Lower lobe of right lung (tissue), 2 donors: ENCODE data around the gene LMLN. TPM values are rescaled to one million over a fixed set of nuclear protein-coding genes. Genes with fewer than 3 reads are reported as not detected.
"Not testable (repeated sequence)": the region's sequence is repeated elsewhere in the genome, so short reads cannot be mapped to it uniquely, and the experiment has no call there.

Source experiments
- ATAC-seq, 2 donors: fragments of 200-7000 bp; cut with Tn5 transposase; one replicate each; pipeline ENCODE4 v1.9.1; 2020 to 2022; ENCODE audit warnings: mild to moderate bottlenecking in 2 of 2, moderate library complexity in 2 of 2
- DNase-seq: peaks from one replicate; pipeline ENCODE4 v3.0.0-alpha.2; 2020
- H3K27ac ChIP-seq: fragments of 200-600 bp; one replicate; pipeline ENCODE4 v1.8.0; 2022
- H3K27me3 ChIP-seq: fragments of 200-600 bp; one replicate; pipeline ENCODE4 v1.8.0; 2022; ENCODE audit warnings: low read depth
- H3K36me3 ChIP-seq: fragments of 200-600 bp; one replicate; pipeline ENCODE4 v1.8.0; 2022; ENCODE audit warnings: mild to moderate bottlenecking
- H3K4me1 ChIP-seq: fragments of 200-600 bp; one replicate; pipeline ENCODE4 v1.8.0; 2022
- H3K4me3 ChIP-seq: fragments of 200-600 bp; one replicate; pipeline ENCODE4 v1.8.0; 2022; ENCODE audit warnings: mild to moderate bottlenecking
- H3K9me3 ChIP-seq: fragments of 200-600 bp; one replicate; pipeline ENCODE4 v1.8.0; 2022
- intact Hi-C: fragments of 100-400 bp; cut with DNase I; formaldehyde crosslinking; loops from one replicate; pipeline ENCODE4 v1.11.0; 2022
- total RNA-seq: library from RNA; stranded (reverse); fragmentation: NEBNext Ultra II Directional; extraction: Animal tissue kit (Norgen Biotek cat#: 25700); gene quantifications from one replicate; pipeline ENCODE4 v1.2.1, GENCODE V29; 2021
- TF ChIP-seq, protein P1 (sequence below): fragments of 200-600 bp; IDR thresholded peaks from one replicate; pipeline ENCODE4 v1.8.0; 2022; ENCODE audit warnings: antibody characterized with exemption, mild to moderate bottlenecking
- donor health status: DM: no; HTN: yes; CAD: no; lungs with severe emphysema.

LMLN gene
- total RNA-seq, 1 donor from 2014 or later, result 12.3 TPM

DNA sequence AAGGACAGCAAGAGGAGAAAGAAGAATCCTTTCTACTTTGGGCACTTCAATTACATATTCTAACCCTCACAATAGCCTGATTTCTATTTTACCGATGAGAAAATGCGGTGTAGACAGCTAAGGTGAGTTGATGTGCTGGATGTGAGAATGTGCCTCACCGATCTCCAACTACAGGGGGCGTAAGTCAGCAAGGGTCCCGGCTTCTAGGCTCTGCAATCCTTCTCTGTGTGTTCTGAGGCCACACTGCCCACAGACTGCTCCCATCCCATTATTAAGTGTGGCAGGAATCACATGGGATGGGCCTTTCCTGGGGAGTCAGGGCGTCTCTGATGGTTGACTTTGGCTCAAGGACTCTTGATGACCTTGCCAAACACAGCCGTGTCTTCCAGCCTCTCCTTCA, 33.6 kb upstream of the LMLN start:
- intact Hi-C loops, result no loop called here
- TF ChIP-seq, protein P1, sequence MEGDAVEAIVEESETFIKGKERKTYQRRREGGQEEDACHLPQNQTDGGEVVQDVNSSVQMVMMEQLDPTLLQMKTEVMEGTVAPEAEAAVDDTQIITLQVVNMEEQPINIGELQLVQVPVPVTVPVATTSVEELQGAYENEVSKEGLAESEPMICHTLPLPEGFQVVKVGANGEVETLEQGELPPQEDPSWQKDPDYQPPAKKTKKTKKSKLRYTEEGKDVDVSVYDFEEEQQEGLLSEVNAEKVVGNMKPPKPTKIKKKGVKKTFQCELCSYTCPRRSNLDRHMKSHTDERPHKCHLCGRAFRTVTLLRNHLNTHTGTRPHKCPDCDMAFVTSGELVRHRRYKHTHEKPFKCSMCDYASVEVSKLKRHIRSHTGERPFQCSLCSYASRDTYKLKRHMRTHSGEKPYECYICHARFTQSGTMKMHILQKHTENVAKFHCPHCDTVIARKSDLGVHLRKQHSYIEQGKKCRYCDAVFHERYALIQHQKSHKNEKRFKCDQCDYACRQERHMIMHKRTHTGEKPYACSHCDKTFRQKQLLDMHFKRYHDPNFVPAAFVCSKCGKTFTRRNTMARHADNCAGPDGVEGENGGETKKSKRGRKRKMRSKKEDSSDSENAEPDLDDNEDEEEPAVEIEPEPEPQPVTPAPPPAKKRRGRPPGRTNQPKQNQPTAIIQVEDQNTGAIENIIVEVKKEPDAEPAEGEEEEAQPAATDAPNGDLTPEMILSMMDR, result no peak
- no peak for DNase-seq

DNA sequence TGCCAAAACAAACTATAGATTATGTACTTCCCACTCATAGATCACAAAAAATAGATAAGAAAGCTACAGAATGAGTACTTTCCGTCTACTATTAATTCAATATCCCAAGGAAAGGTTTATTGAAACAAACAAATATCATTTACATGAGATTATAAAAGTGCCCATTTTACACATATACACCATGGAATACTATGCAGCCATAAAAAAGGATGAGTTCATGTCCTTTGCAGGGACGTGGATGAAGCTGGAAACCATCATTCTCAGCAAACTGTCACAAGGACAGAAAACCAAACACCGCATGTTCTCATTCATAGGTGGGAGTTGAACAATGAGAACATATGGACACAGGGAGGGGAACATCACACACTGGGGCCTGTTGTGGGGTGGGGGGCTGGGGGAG, 32.4 kb upstream of the LMLN start:
- H3K9me3 ChIP-seq, H3K27me3 ChIP-seq, H3K27ac ChIP-seq, H3K4me1 ChIP-seq, DNase-seq, ATAC-seq, H3K4me3 ChIP-seq, intact Hi-C loops: not testable (repeated sequence)
- H3K36me3 ChIP-seq, result peaks cover 29% of the 10 kb centered on the region

More for the DNA sequence above, 33.6 kb upstream of the LMLN start:
- Histone ChIP-seq H3K4me1 (no peaks in the 10 kb centered on the region), H3K36me3 (peaks cover 29% of the 10 kb centered on the region), H3K9me3 (no peaks in the 10 kb centered on the region), H3K27me3 (no peaks in the 10 kb centered on the region), H3K4me3 (no peak overlapping the region), H3K27ac (no peak overlapping the region)
- ATAC-seq, result no peak

DNA sequence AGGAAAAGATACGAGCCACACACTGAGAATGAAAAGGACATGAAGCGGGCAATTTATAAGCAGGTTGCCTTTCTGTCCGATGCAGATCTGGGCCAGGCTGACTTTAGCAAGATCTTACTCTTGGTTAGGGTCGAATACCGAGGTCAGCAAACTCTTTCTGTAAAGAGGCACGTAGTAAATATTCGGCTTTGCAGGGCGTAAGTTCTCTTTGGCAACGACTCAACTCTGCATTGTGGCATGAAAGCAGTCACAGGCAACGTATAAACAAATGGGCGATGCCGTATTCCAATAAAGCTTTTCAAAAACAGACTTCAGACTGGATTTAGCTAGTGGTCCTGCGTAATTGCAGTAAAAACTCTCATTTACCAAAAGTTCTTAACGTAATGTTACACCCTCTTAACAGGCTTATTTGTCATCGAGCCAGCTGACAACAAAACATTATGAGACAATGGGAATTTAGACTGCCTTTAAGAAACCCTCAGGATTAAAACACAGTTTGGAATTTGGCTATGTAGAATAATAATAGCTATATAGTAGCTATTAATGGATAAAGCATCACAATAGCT, 23.1 kb upstream of the LMLN start:
- intact Hi-C loops, result no loop called here
- DNase-seq (no peak), ATAC-seq (no peak)
- TF ChIP-seq, protein P1, result no peak
- Histone ChIP-seq H3K27ac (no peak overlapping the region), H3K9me3 (no peaks in the 10 kb centered on the region), H3K4me3 (no peak overlapping the region), H3K27me3 (no peaks in the 10 kb centered on the region), H3K36me3 (peaks cover 14% of the 10 kb centered on the region), H3K4me1 (no peaks in the 10 kb centered on the region)

DNA sequence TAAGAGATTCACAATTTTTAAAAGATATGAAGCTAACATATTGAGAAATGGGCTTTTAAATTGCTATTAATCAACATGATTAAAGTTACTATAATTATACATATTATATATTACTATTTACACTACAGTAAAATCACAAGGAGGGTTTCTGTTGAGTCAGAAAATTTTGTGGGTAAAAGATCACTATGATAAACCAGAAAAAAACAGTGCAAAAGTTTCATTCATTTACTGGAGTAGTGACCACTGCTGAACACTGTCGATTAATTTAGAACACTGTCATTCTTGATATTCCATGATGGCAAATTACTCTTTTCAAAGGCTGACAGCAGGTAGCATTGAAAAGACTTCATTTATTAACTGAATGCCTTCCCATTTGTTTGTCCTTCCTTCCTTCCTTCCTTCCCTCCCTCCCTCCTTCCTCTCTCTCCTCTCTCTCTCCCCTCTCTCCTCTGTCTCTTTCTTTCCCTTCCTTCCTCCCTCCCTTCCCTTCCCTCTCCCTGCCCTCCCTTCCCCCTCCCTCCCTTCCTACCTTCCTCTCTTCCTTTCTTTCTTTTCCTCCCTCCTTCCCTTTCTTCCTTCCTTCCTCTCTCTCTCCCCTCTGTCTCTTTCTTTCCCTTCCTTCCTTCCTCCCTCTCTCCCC, 19.2 kb upstream of the LMLN start:
- H3K4me3 ChIP-seq, result no peak overlapping the region
- TF ChIP-seq, protein P1, result no peak
- DNase-seq (no peak), ATAC-seq (no peak)
- intact Hi-C loops, result no loop called here
- H3K36me3 ChIP-seq, result peaks cover 14% of the 10 kb centered on the region
- H3K27ac ChIP-seq, result no peak overlapping the region
- H3K27me3 ChIP-seq, result no peaks in the 10 kb centered on the region
- no peaks in the 10 kb centered on the region for H3K9me3 ChIP-seq
- no peaks in the 10 kb centered on the region for H3K4me1 ChIP-seq

DNA sequence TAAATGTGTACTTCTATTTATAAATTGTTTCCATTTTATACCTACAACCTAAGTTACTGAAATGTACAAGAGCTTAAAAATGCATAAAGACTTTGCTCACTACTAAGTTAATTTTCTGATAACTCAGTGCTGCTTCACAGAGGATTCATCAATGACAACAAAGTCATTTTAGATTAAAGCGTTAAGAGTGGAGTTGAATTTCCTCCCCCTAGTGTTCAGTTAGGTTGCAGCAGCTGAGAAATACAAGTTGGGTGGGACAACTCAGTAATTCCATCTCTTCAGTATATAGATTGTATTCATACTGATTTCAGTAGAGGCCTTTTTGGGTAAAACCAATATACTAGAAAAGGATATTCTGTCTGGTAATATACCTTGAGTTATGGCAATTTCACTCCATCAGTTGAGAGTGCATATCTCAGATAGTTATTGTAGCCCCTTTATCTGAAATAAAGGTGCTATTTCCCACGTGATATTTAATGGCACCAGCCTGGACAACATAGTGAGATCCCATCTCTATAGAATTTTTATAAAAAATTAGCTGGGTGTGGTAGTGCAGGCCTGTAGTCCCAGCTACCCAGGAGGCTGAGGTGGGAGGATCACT, 17.0 kb upstream of the LMLN start:
- H3K9me3 ChIP-seq, result no peaks in the 10 kb centered on the region
- intact Hi-C loops, result no loop called here
- no peaks in the 10 kb centered on the region for H3K27me3 ChIP-seq
- no peaks in the 10 kb centered on the region for H3K36me3 ChIP-seq
- TF ChIP-seq, protein P1, result peak; percentile 71
- ATAC-seq, result no peak
- H3K4me1 ChIP-seq, result no peaks in the 10 kb centered on the region
- no peak for DNase-seq
- H3K4me3 ChIP-seq, result no peak overlapping the region
- H3K27ac ChIP-seq, result no peak overlapping the region

DNA sequence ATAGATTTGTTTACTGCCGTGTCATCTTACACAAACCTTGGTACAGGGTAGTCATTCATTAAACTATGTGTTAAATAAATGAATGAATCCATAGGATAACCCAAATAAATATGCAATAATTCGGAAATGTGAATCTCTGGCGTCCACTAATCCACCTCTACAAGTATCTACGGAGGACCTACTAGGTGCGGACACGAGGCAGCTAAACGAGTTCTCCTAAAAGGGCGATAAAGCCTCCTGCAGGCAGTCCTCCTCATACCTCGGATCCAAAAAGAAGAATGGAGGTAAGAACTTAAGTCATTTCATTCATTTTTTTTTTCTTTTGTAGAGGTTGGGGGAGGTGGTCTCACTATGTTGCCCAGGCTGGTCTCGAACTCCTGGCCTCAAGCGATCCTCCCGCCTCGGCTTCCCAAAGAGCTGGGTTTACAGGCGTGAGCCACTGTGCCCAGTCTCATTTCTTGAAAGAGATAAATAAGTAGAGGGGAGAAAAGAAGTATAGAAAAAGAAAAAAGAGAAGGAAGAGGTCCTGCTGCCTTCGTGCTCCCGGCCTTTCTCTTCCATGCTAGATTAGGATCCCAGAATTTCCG, 10.7 kb upstream of the LMLN start:
- H3K4me1 ChIP-seq, result peaks cover 40% of the 10 kb centered on the region
- ATAC-seq, result no peak
- H3K9me3 ChIP-seq, result no peaks in the 10 kb centered on the region
- no peaks in the 10 kb centered on the region for H3K27me3 ChIP-seq
- TF ChIP-seq, protein P1, result no peak
- H3K36me3 ChIP-seq, result peaks cover 36% of the 10 kb centered on the region
- peak overlapping the region; percentile 87 for H3K4me3 ChIP-seq
- peak overlapping the region; percentile 94 for H3K27ac ChIP-seq
- intact Hi-C loops, result no loop called here
- DNase-seq, result no peak
